ENCODE data around the gene ROR2. TPM values are rescaled to one million over a fixed set of nuclear protein-coding genes. Genes with fewer than 3 reads are reported as not detected.
A peak's percentile ranks its signal among the peaks of the same experiment; 100 is the strongest.
"Not testable (repeated sequence)": the region's sequence is repeated elsewhere in the genome, so short reads cannot be mapped to it uniquely, and the experiment has no call there.

The ROR2 gene
- total RNA-seq, 1 donor from 2014 or later = 3.0 TPM

GRCh38 chr9:91797517-91797916, 152.5 kb downstream of the ROR2 start:
- ATAC-seq; DNase-seq (ENCODE audit: low spot score); intact Hi-C loops (cut with DNase I): not testable (repeated sequence)

GRCh38 chr9:91796516-91796915, 153.5 kb downstream of the ROR2 start:
- DNase-seq (ENCODE audit: low spot score); intact Hi-C loops (cut with DNase I); ATAC-seq: not testable (repeated sequence)

GRCh38 chr9:91795598-91796241, 154.3 kb downstream of the ROR2 start:
- ATAC-seq (no peak), DNase-seq (ENCODE audit: low spot score) (no peak)
- intact Hi-C loops (cut with DNase I) = no loop called here

GRCh38 chr9:91793371-91793770, 156.7 kb downstream of the ROR2 start:
- ATAC-seq; DNase-seq (ENCODE audit: low spot score); intact Hi-C loops (cut with DNase I): not testable (repeated sequence)

GRCh38 chr9:91790917-91791316, 159.1 kb downstream of the ROR2 start:
- intact Hi-C loops (cut with DNase I) = no loop called here
- DNase-seq (ENCODE audit: low spot score) (no peak), ATAC-seq (no peak)

GRCh38 chr9:91789941-91790340, 160.1 kb downstream of the ROR2 start:
- ATAC-seq (no peak), DNase-seq (ENCODE audit: low spot score) (no peak)
- intact Hi-C loops (cut with DNase I) = no loop called here

- intact Hi-C loops (cut with DNase I) = no loop called here
- DNase-seq (ENCODE audit: low spot score) = no peak
Measured at GRCh38 chr9:91787931-91788330, 162.1 kb downstream of the ROR2 start.

GRCh38 chr9:91786132-91786896, 163.7 kb downstream of the ROR2 start:
- intact Hi-C loops (cut with DNase I) = no loop called here
- DNase-seq (ENCODE audit: low spot score) = no peak

More at GRCh38 chr9:91787931-91788330, 162.1 kb downstream of the ROR2 start:
- ATAC-seq = no peak

GRCh38 chr9:91785447-91785842, 164.6 kb downstream of the ROR2 start:
- ATAC-seq (no peak), DNase-seq (ENCODE audit: low spot score) (no peak)
- intact Hi-C loops (cut with DNase I) = no loop called here

More at GRCh38 chr9:91786132-91786896, 163.7 kb downstream of the ROR2 start:
- ATAC-seq = no peak

- no peak for ATAC-seq
- intact Hi-C loops (cut with DNase I) = no loop called here
- no peak for DNase-seq (ENCODE audit: low spot score)
Measured at GRCh38 chr9:91784673-91785446, 165.2 kb downstream of the ROR2 start.

- ATAC-seq = no peak
- intact Hi-C loops (cut with DNase I) = no loop called here
- DNase-seq (ENCODE audit: low spot score) = no peak
Measured at GRCh38 chr9:91783876-91784672, 166.0 kb downstream of the ROR2 start.

- DNase-seq (ENCODE audit: low spot score) (no peak), ATAC-seq (no peak)
- intact Hi-C loops (cut with DNase I) = no loop called here
Measured at GRCh38 chr9:91783411-91783810, 166.6 kb downstream of the ROR2 start.

GRCh38 chr9:91782708-91783214, 167.3 kb downstream of the ROR2 start:
- DNase-seq (ENCODE audit: low spot score) (no peak), ATAC-seq (no peak)
- intact Hi-C loops (cut with DNase I) = no loop called here

- ATAC-seq (no peak), DNase-seq (ENCODE audit: low spot score) (no peak)
Measured at GRCh38 chr9:91781906-91782305, 168.1 kb downstream of the ROR2 start.

GRCh38 chr9:91781116-91781515, 168.9 kb downstream of the ROR2 start:
- no peak for DNase-seq (ENCODE audit: low spot score)
- intact Hi-C loops (cut with DNase I) = no loop called here
- no peak for ATAC-seq

More at GRCh38 chr9:91781906-91782305, 168.1 kb downstream of the ROR2 start:
- intact Hi-C loops (cut with DNase I) = no loop called here

- intact Hi-C loops (cut with DNase I) = no loop called here
- no peak for ATAC-seq
- no peak for DNase-seq (ENCODE audit: low spot score)
Measured at GRCh38 chr9:91778031-91778430, 172.0 kb downstream of the ROR2 start.

- intact Hi-C loops (cut with DNase I) = no loop called here
- ATAC-seq (peak; percentile 61), DNase-seq (ENCODE audit: low spot score) (no peak)
Measured at GRCh38 chr9:91777292-91777830, 172.7 kb downstream of the ROR2 start.
